Measurements from ENCODE around the gene POU4F2.
"Not testable (repeated sequence)": the region's sequence is repeated elsewhere in the genome, so short reads cannot be mapped to it uniquely, and the experiment has no call there.

The POU4F2 gene

DNA sequence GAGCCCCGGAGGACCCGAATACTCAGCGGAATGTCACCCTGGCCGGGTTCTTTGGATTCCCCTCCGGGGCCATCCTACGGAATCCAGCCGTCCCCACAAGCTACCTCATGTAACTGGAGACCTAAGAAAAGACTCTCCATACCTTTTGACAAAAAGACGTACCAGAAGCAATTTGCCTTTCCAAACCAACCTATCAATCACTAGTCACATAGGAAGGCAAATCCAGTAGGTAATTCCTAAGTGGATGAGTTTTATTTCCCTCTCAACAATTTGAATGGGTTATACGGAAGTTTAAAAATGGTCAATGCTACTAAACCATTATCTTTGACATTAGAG, 16.8 kb downstream of the POU4F2 start:
- no peak for DNase-seq

DNA sequence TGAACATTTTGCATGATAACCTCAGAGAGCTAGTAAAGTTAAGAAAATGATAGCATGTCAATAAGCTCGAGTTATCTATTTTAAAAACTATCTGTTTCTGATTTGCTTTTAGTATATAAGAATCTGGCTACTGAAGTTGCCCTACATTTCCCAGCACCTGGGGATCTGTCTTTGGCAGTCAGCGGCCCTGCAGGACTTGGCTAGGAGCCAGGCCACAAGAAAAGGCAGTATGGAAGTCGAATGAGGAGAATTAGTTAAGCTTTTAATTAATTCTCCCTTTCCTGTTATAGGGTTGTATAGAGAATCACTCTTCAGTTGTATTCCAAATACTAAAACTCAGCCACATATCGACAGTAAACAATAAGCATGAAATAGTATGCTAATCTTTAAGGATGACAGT, 22.7 kb downstream of the POU4F2 start:
- no peak for DNase-seq

DNA sequence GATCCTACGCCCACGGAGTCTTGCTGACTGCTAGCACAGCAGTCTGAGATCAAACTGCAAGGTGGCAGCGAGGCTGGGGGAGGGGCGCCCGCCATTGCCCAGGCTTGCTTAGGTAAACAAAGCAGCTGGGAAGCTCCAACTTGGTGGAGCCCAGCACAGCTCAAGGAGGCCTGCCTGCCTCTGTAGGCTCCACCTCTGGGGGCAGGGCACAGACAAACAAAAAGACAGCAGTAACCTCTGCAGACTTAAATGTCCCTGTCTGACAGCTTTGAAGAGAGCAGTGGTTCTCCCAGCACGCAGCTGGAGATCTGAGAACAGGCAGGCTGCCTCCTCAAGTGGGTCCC, 25.2 kb downstream of the POU4F2 start:
- DNase-seq, result not testable (repeated sequence)

DNA sequence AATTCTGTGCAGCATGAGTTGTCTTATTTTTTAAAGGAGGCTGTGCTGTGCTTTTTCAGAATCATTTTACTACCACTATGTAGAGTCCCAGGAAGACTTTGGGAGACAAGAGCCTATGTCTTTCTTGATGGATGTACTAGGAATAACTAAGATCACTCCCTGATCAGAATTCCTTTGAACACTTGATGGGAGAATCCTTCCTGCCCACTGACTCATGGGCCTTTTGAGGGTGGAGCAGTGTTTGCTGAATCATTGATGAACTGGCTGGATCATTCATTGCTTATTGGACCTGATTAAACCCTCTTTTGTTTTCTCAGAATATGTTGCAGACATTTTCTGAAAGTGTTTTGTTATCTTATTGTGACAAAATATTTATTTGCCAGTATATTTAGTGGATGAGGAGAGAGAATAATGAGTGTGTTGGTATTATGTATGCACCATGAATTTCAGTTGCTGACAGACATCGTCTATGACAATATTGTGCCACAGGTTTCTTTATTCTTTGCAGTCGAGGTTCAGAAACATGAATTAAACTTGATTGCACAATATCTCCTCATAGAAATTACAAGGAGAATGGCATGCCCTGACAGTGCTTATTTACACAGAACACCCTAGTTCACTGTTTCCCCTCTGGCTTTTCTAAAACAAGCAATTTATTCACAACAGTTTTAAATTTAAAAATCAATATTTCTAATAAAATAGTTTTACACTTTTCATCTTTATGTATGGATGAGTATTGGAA, 36.3 kb downstream of the POU4F2 start:
- DNase-seq, result no peak

All from activated gamma-delta T cell (primary cell).